NCI-H524 treated with DMSO at 0.1 percent for 48 hours (cell line): Measurements from ENCODE around the gene MYMX.

Source experiments
- DNase-seq: peaks from one replicate; lab custom pipeline; 2025; lab: John Stamatoyannopoulos, UW

The MYMX gene

DNA sequence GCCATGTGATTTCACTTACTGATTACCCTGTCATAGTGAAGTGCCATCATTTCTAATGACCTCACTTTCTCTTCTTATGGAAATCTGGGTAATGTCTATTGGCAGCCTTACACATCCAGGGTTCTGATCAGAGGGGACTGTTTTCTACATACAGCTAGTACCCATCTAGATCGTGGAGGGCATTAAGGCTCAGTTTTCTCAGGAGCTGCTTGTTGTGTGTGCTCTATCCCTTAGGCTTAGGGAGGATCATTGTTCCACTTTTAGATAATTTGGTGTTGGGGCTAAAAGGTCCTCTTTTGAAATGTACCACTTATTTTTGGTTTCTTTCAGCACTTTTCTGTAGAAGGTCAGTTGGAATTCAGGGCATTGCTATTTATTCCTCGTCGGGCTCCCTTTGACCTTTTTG is 34.0 kb downstream of the MYMX start:
- DNase-seq, result no peak

DNA sequence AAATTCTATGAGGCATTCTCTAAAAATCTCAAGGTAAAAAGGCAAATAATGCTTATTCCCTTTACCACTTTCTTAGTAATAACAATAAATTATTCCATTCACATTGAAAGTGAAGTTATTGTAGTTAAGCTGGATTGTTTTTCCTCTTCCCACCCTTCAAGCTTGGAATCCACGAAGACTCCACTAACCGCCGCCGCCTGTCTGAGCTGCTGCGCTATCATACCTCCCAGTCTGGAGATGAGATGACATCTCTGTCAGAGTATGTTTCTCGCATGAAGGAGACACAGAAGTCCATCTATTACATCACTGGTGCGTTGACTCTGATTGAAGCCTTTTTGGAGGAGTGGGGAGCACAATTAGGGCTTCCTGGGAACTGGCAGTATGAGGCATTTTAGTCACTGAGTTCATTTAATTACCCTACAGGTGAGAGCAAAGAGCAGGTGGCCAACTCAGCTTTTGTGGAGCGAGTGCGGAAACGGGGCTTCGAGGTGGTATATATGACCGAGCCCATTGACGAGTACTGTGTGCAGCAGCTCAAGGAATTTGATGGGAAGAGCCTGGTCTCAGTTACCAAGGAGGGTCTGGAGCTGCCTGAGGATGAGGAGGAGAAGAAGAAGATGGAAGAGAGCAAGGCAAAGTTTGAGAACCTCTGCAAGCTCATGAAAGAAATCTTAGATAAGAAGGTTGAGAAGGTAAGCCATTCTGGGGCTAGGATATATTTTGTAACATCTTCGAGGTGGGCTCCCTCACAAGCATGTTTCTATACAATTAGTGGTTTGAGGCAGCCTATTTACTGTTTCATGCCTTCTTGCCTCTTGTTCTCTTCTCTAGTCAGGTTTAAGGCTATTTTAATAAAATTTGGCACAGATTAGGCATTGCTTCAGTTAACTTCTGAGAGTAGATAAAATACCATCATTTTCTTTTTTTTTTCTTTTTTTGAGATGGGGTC is 35.1 kb downstream of the MYMX start:
- DNase-seq, result no peak

DNA sequence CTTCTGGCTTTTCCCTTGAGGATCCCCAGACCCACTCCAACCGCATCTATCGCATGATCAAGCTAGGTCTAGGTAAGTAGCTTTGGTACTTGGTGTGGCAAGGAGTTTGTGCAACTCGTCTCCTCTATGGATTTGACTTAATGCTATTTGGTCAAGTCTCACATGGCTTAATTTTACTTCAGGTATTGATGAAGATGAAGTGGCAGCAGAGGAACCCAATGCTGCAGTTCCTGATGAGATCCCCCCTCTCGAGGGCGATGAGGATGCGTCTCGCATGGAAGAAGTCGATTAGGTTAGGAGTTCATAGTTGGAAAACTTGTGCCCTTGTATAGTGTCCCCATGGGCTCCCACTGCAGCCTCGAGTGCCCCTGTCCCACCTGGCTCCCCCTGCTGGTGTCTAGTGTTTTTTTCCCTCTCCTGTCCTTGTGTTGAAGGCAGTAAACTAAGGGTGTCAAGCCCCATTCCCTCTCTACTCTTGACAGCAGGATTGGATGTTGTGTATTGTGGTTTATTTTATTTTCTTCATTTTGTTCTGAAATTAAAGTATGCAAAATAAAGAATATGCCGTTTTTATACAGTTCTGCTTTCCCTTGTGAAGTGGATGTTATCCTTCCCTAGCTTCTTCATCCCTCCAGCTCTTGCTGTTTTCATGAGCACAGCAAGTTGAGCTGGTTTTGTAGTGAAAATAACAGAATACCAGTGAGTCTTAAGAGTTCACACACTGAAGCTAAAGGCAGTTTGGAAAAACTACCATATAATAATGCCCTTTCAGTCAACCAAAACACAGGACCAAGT is 36.8 kb downstream of the MYMX start:
- no peak for DNase-seq

DNA sequence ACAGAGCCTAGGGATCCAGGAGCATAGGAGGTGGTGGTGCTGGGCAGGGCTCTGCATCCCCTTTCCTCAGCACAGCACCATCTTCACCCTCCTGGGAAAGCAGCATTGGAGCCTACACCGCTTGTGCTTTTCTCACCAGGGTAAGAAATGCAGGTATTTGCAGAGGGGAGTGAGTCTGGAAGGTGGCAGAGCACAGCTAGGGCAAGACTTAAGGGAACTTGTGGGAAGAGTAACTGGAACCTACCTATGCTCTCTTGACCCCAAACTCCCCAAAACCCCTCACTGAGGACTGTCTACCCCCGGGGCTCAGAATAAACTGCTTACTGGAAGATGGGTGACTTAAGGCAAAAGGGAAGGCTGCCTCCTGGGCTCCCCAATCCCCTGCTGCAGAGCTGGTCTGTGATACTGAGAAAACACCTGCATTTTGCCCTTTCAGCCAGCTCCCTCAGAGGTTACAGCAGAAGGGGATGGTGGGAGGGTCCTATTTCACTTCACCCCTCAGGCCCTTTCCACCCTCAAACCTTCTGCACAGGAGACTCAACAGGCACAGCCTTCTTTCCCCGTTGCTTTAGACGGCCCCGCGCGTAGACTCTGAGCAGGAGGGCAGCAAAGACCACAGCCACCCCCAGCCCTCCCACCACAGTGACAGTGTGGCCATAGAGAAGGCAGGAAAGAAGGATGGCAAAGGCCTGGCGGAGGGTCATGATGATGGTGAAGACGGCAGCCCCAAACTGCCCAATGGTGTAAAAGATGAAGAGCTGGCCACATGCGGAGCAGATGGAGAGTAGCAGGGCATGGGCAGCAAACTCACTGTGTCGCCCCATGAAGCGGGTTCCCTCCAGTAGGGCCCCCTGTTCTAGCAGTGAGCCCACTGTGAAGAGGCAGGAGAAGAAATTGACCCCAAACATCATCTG is 37.7 kb downstream of the MYMX start:
- DNase-seq, result no peak

DNA sequence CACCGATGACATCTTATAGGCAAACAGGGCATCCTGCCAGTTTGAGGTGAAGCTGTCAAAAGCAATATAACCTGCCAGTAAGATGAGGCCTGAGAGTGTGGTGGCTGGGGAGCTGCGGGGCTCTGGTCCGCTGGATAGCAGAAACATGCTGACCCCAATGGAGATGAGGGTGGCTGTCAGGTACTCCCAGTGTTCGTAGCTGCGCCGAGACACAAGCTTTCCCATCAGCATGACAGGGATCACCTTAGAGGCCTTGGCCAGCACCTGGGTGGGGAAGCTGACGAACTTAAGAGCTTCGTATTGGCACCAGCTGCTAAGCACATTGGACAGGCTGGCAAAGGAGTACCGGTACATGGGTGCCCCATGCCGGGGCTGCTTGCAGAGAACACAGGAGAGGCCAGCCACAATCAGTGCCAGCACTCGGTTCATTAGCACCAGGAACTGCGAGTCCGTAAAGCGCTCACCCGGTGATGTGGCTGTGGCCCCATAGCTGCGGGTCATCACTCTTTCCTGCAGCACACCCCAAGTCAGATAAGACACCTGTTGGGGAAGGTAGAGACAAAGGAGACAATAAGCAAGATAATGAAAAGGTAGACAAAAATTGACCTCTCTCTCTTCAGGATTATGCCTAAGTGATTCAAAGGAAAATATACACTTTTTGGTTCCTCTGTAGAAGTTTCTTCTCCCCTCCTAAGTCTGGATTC is 38.5 kb downstream of the MYMX start:
- no peak for DNase-seq

DNA sequence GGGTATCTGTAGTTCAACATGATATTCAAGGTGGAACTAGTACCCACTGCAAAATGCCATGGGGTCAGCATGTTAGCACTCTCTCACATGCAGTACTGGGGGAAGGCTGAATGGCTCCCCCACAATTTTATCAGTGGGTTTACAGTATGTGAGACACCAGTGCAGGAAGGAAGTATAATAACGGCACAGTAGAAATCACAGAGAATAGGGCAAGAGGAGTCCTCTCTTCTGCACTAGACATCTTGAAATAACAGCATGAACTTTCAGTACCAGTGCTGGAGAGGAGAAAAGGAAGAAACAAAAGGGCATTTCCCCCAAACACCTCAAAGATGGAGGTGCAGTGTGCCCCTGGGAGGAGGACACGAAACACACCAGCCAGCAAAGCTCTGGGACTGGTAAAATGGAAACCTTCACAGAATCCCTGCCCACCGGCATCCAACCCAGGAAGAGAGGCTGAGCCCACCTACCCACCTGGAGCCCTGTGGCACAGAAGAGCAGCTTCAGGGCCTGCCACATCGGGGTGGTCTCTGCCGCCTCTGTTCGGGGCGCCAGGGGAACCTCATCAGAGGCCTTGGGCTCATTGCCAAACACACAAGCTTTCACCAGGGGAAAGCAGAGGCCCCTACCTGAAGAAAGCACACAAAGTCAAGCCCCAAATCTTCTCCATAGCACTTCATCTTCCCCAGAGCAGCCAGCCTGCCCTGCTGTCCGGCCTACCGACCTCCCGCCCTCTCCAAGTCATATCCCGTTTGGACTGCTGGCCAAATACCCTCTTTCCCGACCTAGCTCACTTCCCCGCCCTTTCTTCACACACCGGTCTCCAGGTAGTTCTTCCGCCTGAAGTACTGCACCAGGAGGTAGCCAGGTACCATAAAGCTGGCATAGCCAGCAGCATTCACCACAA is 39.4 kb downstream of the MYMX start:
- no peak for DNase-seq

DNA sequence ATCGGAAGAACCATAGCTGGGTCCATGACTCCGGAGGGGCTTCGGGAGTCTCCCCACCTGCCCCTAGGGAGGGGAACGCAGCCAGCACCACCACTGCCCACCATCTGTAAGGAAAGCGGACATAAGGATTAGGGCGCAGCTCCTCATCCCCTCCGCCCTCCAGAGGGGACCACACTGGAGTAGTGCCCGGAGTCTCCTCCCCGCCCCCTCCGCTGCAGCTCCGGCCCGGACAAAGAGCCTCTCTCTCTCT is 40.0 kb downstream of the MYMX start:
- no peak for DNase-seq

DNA sequence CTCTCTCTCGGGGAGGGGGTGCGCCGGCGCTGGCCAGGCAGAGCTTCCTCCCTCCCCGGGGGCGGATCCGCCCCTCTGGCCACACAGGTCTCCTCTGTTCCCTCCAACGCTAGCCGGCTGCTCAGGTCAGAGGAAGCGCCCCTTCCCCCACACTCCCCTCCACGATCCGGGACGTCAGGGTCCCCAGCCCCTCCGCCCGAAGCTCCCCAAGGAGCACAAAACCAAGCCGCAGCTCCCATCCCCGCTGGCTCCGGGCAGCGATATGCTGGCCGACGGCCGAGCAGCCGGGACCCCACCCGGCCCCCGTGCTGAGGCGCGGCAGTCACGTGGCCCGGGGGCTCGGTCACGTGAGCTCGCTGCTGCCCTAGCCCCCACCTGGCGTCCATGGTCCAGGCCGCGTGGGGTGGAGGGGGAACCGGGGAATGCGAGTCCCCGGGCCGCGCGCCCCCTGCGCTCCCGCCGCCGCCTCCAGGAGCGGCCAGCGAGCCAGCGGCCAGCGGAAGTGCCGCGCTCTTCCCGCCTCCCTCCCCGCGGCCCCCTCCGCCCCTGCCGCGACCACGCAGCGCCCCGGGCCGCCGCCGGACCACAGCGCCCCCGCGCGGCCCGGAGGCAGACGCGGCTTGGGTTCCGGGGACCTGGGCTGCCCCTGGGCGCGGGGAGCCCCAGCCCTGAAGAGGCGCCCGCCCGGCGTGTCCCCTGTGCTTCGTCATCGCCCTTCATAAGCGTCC is 40.5 kb downstream of the MYMX start, which contains the start of gene SLC35B2:
Gene SLC35B2 (minus strand): TSS at position 504 of the 728 bp plus-strand sequence. CDS start 118 bp downstream, at position 386.
- no peak for DNase-seq

DNA sequence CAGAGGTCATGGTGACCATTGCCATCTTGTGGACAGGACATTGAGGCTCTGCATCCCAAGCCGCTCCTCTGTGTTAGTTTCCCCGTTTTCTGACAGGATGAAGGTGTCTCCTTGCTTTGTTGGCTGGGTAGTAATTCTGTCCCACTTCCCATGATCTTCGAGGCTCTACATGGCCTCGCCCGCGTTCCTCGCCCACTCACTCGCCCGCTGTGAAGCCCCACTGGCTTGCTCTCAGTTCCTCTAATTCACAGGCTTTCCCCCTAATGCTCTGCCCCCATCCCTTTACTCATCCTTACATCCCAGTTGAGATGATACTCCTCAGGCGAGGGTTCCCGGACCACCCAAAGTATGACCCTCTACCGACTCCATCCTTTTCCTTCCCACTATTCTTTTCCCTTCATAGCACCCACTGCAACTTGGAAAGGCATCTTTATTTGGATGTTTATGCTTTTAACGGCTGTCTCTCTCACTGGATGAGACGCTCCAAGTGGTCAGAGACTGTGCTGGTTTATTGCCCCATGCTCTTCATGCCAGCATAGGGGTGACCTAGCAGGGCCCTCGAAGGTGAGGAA is 41.1 kb downstream of the MYMX start:
- no peak for DNase-seq

DNA sequence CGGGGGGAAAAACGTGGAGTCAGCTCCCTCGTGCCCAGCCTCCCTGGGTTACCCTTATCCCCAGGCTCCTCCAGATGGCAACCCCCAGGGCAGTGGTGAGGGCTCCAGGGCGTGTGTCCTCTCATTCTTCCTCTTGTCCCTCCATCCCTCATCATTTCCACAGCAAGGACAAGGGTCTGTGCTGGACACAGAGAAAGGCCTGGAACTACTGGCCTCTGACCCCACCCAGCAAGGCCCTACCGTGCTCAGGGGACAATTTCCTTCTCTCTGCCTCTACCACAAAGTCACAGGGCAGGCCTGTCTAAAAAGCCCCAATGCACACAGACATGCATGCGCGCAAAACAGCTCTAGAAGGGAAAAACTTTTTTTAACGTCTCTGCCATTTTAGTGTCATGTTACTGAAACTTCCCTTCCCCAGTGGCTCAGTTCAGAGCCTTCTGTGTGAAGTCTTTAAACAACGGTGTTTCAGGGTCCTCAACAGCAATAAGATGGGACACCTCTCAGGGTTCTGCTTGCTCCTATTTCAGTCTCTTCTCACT is 41.7 kb downstream of the MYMX start:
- DNase-seq, result no peak

DNA sequence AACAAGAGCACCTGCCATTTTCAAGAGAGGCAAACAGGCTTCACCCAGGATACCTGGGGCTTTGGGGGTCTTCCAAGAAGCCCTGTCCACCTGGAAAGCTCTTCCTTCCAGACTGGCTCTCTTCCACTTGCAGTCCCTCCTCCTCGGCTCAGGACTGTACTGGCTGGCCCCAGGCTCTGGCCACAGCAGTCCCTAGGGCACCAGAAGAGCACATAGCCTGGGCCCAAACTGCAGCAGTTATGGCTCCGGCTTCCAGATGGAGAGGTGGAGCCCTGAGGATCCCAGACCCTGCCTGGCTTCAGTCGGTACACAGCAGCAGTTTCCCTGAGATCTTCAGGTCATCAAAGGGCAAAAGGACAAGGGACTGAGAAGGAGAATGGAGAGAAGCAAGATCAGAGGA is 42.2 kb downstream of the MYMX start:
- DNase-seq, result no peak

DNA sequence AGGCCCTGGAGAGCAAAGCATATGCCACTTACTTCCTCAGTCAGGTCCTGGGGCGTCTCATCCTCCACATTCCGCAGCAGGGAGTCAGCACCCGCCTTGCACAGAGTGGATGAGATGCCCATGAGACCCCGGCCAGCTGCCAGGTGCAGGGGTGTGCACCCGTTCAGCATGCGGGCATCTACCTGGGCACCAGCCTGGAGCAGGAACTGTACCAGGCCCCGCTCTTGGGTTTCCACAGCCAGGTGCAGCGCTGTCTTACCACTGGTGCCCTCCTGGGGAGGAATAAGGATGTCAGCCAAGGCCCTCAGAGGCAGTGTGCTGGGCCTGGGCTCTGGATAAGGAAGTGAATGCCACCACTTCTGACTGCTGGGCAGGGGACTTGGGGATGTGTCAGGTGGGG is 43.3 kb downstream of the MYMX start:
- no peak for DNase-seq

DNA sequence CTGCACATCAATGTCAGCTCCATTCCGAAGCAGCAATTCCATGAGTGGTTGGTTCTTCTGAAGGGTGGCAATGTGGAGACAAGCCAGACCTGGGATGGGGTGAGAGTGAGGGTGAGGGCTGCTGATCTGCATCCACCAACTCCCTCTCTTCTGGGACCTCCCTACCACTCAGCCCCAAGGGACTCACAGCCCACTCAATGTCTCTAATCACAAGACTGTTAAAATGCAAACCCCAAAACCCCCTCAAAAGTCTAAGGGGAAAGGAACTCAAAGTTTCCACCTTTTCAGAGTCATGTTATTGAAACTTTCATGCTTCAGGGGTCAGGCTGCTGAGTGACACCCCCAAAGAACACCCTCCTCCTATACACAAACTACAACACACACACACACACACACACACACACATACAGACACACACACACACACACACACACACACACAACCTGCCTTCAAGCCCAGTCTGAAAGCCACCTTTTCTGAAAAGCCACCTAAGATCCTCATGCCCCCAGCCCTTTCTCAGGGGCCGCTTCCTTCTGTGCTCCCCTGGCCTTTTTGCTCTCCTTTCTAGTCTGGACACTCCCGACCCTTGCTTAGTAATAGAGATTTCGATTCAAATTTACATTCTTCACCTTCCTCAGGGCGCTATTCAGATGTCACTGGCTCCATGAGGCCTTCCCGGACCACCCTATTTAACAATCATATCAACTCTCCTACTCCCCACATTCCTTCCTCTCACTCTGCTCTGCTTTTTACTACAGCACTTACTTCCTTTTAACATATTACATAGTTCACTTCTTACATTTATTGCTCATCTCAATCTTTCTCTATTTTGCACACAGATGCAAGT is 43.9 kb downstream of the MYMX start:
- DNase-seq, result no peak

DNA sequence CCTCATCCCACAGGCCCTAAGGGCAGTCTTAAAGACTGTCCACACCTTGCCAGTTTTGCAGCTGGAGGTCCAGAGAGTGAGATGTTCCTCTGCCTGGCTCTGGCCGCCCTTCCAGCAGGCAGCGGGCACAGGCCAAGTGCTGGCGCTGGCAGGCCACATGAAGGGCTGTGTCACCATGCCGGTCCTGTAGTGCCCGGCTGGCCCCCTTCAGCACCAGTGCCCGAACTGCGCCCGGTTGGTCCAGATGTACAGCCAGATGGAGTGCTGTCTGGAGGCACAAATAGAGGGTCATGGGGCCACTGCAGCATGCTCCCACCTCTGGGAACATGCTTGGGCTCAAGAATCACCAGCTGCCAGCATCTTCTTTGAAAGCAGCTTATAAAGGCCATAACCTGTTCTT is 44.9 kb downstream of the MYMX start:
- DNase-seq, result no peak

DNA sequence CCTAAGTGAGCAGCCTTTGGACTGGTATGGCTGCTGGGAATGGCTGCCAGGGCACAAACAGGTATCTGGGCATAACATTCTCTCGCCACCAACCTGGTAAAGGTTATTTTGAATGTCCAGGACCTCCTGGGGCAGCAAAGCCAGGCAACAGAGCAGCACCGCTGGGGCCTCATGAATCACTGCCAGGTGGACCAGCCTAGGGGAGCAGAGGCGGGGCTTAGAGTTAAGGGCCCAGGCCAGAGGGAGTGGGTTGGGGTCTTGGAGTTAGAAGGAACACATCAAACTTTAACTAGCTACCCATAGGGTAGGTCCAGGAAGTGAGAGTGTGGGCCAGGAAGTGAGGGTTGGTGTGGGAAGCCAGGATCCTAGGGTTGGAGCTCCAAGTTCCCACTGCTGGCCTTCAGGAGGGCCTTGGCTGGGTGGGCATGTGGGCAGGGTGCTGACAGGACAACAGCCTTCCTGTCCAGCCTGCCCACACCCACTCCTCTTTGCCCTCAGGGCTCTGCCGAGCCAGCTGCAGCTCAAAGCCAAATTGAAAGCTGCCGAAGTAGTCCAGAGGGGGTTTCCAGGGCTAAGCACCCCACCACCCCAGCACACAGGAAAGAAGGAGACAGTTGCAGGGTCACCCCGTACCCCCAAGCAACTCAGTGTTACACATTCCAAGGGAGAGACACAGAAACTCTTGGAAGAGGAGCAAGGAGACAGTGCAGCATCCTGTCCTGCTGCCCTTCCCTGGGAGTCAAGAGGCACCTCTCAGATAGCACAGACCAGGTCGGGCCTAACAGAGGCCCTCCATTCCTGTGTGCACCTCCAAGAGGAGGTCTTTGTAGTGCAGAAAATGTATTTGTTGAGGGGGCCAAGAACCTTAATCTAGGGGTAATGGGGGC is 46.0 kb downstream of the MYMX start:
- DNase-seq, result no peak

DNA sequence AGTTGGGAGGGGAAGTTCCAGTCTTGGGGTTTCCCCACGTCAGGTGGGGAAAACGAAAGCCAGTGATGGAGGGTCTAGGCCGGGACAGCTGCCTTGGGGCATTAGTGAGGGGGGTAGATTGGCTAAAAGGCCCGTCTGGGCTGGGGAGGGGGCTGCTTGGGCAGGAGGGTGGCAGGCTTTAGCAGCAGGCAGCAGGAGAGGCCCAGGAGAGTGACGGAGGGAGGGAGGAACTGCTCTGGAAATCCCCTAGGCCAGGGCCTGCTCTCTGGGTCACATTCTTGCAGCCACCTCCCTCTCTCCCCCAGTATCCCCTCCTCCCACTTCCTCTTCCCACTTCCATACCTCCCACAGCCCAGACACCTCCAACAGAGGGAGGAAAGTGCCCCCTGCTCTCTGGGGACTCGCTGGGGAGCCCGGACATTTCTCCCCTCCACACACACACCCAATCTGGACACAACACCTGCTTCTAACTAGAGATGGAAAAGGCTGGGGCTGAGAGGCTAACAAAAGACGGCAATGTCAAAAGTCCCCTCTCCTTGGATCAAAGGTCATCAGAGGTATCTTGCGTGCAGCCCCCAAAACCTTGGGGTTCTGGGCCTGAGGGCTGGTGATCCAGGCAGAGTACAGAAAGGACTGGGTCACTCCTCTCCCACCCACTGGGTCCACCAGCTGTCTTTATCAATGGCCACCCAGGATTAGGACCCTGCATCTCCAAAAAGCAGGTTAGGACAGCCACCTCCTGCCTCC is 46.8 kb downstream of the MYMX start:
- DNase-seq, result no peak
